Karpas-422 (cell line): ENCODE data around the gene SCAANT1. TPM values are rescaled to one million over a fixed set of nuclear protein-coding genes. Genes with fewer than 3 reads are reported as not detected.

Experiments
- DNase-seq: peaks from one replicate; pipeline ENCODE4 v3.0.0-alpha.2; 2015
- H2AFZ ChIP-seq: fragments of 200-600 bp; sonication (generic); 2 replicates; pipeline ENCODE4 v1.6.1; 2014; ENCODE audit warnings: antibody characterized with exemption, low read length, mixed read lengths
- H3K27ac ChIP-seq: fragments of 200-600 bp; sonication (generic); 2 replicates; pipeline ENCODE4 v1.5.1; 2014; ENCODE audit warnings: mild to moderate bottlenecking, low read length, moderate library complexity
- H3K27me3 ChIP-seq: fragments of 200-600 bp; sonication (generic); 2 replicates; pipeline ENCODE4 v1.6.1; 2014; ENCODE audit warnings: low read length, mixed read lengths
- H3K36me3 ChIP-seq: fragments of 200-600 bp; sonication (generic); 2 replicates; pipeline ENCODE4 v1.6.1; 2014; ENCODE audit warnings: low read length, mixed read lengths; ENCODE audit not compliant: insufficient read depth
- H3K4me1 ChIP-seq: fragments of 200-600 bp; sonication (generic); 2 replicates; pipeline ENCODE4 v1.6.1; 2014; ENCODE audit warnings: mild to moderate bottlenecking, low read length, mixed read lengths
- H3K4me2 ChIP-seq: fragments of 200-600 bp; sonication (generic); 2 replicates; pipeline ENCODE4 v1.6.1; 2014; ENCODE audit warnings: low read length, low read depth, mild to moderate bottlenecking; ENCODE audit not compliant: poor library complexity, severe bottlenecking
- H3K4me3 ChIP-seq: fragments of 200-600 bp; sonication (generic); 2 replicates; pipeline ENCODE4 v1.5.1; 2014; ENCODE audit warnings: mild to moderate bottlenecking, antibody characterized with exemption, low read length, mixed read lengths
- H3K79me2 ChIP-seq: fragments of 200-600 bp; sonication (generic); 2 replicates; pipeline ENCODE4 v1.6.1; 2014; ENCODE audit warnings: mild to moderate bottlenecking, low read length, mixed read lengths
- H3K9ac ChIP-seq: fragments of 200-600 bp; sonication (generic); 2 replicates; pipeline ENCODE4 v1.6.0; 2014; ENCODE audit warnings: low read length
- H3K9me2 ChIP-seq: fragments of 200-600 bp; sonication (generic), shearing (Covaris generic); replicated peaks from 2 replicates; pipeline ENCODE4 v1.6.0; 2014; ENCODE audit warnings: mild to moderate bottlenecking, low read length, moderate library complexity; ENCODE audit not compliant: insufficient read depth
- H3K9me3 ChIP-seq: fragments of 300-700, 200-600 bp; sonication (generic); 2 replicates; pipeline ENCODE4 v1.6.1; 2014; ENCODE audit warnings: low read length, mixed read lengths
- H4K20me1 ChIP-seq: fragments of 200-600 bp; sonication (generic); 2 replicates; pipeline ENCODE4 v1.6.1; 2014; ENCODE audit warnings: mild to moderate bottlenecking, antibody characterized with exemption, low read length, low read depth; ENCODE audit not compliant: insufficient read depth
- total RNA-seq: library from RNA; depleted of rRNA; stranded (reverse); fragments of >200 nt; shearing (Covaris generic); gene quantifications from 2 replicates; pipeline ENCODE4 v1.2.3, GENCODE V29; 2014; ENCODE audit warnings: low replicate concordance

The SCAANT1 gene
- total RNA-seq, 1 experiment from 2014 or later, result not detected

- no peak overlapping the region for H2AFZ ChIP-seq
- H3K79me2 ChIP-seq, result peaks cover 94% of the 10 kb centered on the region
- H3K36me3 ChIP-seq, result peaks cover 55% of the 10 kb centered on the region
- DNase-seq, result no peak
- no peaks in the 10 kb centered on the region for H3K9me3 ChIP-seq
- H3K27me3 ChIP-seq, result no peaks in the 10 kb centered on the region
- no peaks in the 10 kb centered on the region for H3K9me2 ChIP-seq
- no peaks in the 10 kb centered on the region for H4K20me1 ChIP-seq
- H3K4me2 ChIP-seq, result no peak overlapping the region
- peaks cover 54% of the 10 kb centered on the region for H3K4me1 ChIP-seq
- no peak overlapping the region for H3K9ac ChIP-seq
- H3K27ac ChIP-seq, result no peak overlapping the region
- H3K4me3 ChIP-seq, result no peak overlapping the region
Observed at GRCh38 chr3:63914312-63914711, 2.1 kb upstream of the SCAANT1 start.

- H3K9ac ChIP-seq, result peak overlapping the region; percentile 84
- H3K27ac ChIP-seq, result 0 out of 2 replicates have a peak overlapping the region, but pooled peaks have one; percentile 18
- H3K9me2 ChIP-seq, result no peaks in the 10 kb centered on the region
- peaks cover 46% of the 10 kb centered on the region for H3K36me3 ChIP-seq
- no peaks in the 10 kb centered on the region for H3K9me3 ChIP-seq
- DNase-seq, result peak; percentile 68
- no peaks in the 10 kb centered on the region for H3K27me3 ChIP-seq
- no peak overlapping the region for H2AFZ ChIP-seq
- H4K20me1 ChIP-seq, result no peaks in the 10 kb centered on the region
- H3K4me2 ChIP-seq, result peak overlapping the region; percentile 83
- peaks cover 53% of the 10 kb centered on the region for H3K4me1 ChIP-seq
- H3K79me2 ChIP-seq, result peaks cover 94% of the 10 kb centered on the region
- peak overlapping the region; percentile 83 for H3K4me3 ChIP-seq
Observed at GRCh38 chr3:63912768-63913588, 795 bp upstream of the SCAANT1 start.

GRCh38 chr3:63911509-63911872 lies 692 bp downstream of the SCAANT1 start:
- peaks cover 52% of the 10 kb centered on the region for H3K4me1 ChIP-seq
- H3K36me3 ChIP-seq, result peaks cover 39% of the 10 kb centered on the region
- peak overlapping the region; percentile 84 for H3K9ac ChIP-seq
- peak overlapping the region; percentile 83 for H3K4me3 ChIP-seq
- H3K9me3 ChIP-seq, result no peaks in the 10 kb centered on the region
- no peak overlapping the region; the same call in 1 of the 2 replicates for H2AFZ ChIP-seq
- no peaks in the 10 kb centered on the region for H3K27me3 ChIP-seq
- no peaks in the 10 kb centered on the region for H4K20me1 ChIP-seq
- H3K4me2 ChIP-seq, result peak overlapping the region; percentile 87
- H3K27ac ChIP-seq, result peak overlapping the region; percentile 66
- DNase-seq, result peak; percentile 85
- H3K9me2 ChIP-seq, result no peaks in the 10 kb centered on the region
- peaks cover 89% of the 10 kb centered on the region for H3K79me2 ChIP-seq

GRCh38 chr3:63910891-63911290 lies 1.3 kb downstream of the SCAANT1 start:
- Histone ChIP-seq H3K4me2 (peak overlapping the region; percentile 87), H3K4me3 (peak overlapping the region; percentile 83), H4K20me1 (no peaks in the 10 kb centered on the region), H3K9me3 (no peaks in the 10 kb centered on the region), H3K27me3 (no peaks in the 10 kb centered on the region), H3K9me2 (no peaks in the 10 kb centered on the region), H2AFZ (no peak overlapping the region), H3K79me2 (peaks cover 89% of the 10 kb centered on the region), H3K4me1 (peaks cover 51% of the 10 kb centered on the region), H3K36me3 (peaks cover 33% of the 10 kb centered on the region), H3K27ac (peak overlapping the region; percentile 66), H3K9ac (peak overlapping the region; percentile 84)
- peak; percentile 61 for DNase-seq

- Histone ChIP-seq H3K9ac (peak overlapping the region; percentile 84; the same call in 1 of the 2 replicates), H3K4me3 (0 out of 2 replicates have a peak overlapping the region, but pooled peaks have one; percentile 83), H2AFZ (no peak overlapping the region), H3K36me3 (peaks cover 24% of the 10 kb centered on the region), H3K27ac (peak overlapping the region; percentile 66), H4K20me1 (no peaks in the 10 kb centered on the region), H3K79me2 (peaks cover 86% of the 10 kb centered on the region), H3K4me2 (peak overlapping the region; percentile 87), H3K27me3 (no peaks in the 10 kb centered on the region), H3K9me3 (no peaks in the 10 kb centered on the region), H3K9me2 (no peaks in the 10 kb centered on the region), H3K4me1 (peaks cover 51% of the 10 kb centered on the region)
- no peak for DNase-seq
Observed at GRCh38 chr3:63910001-63910400, 2.2 kb downstream of the SCAANT1 start.

- no peak overlapping the region for H2AFZ ChIP-seq
- H3K27ac ChIP-seq, result peak overlapping the region; percentile 66; the same call in 1 of the 2 replicates
- H3K27me3 ChIP-seq, result no peaks in the 10 kb centered on the region
- no peak overlapping the region for H3K9ac ChIP-seq
- no peaks in the 10 kb centered on the region for H3K9me2 ChIP-seq
- peaks cover 85% of the 10 kb centered on the region for H3K79me2 ChIP-seq
- no peaks in the 10 kb centered on the region for H3K9me3 ChIP-seq
- H4K20me1 ChIP-seq, result no peaks in the 10 kb centered on the region
- H3K4me1 ChIP-seq, result peaks cover 51% of the 10 kb centered on the region
- no peak overlapping the region for H3K4me3 ChIP-seq
- no peak for DNase-seq
- H3K4me2 ChIP-seq, result peak overlapping the region; percentile 87
- H3K36me3 ChIP-seq, result peaks cover 18% of the 10 kb centered on the region; the same call in 1 of the 2 replicates
Observed at GRCh38 chr3:63909431-63909830, 2.8 kb downstream of the SCAANT1 start.

- H3K36me3 ChIP-seq, result peaks cover 12% of the 10 kb centered on the region; the same call in 1 of the 2 replicates
- no peak overlapping the region for H3K9ac ChIP-seq
- no peak overlapping the region for H3K4me3 ChIP-seq
- no peak for DNase-seq
- peaks cover 83% of the 10 kb centered on the region for H3K79me2 ChIP-seq
- H3K4me2 ChIP-seq, result no peak overlapping the region
- peaks cover 49% of the 10 kb centered on the region for H3K4me1 ChIP-seq
- no peaks in the 10 kb centered on the region for H3K9me3 ChIP-seq
- H2AFZ ChIP-seq, result no peak overlapping the region
- H3K27me3 ChIP-seq, result no peaks in the 10 kb centered on the region
- H3K9me2 ChIP-seq, result no peaks in the 10 kb centered on the region
- no peaks in the 10 kb centered on the region for H4K20me1 ChIP-seq
- H3K27ac ChIP-seq, result peak overlapping the region; percentile 66; the same call in 1 of the 2 replicates
Observed at GRCh38 chr3:63908776-63909175, 3.4 kb downstream of the SCAANT1 start.

GRCh38 chr3:63908081-63908736 lies 4.0 kb downstream of the SCAANT1 start:
- Histone ChIP-seq H3K9me3 (no peaks in the 10 kb centered on the region), H3K36me3 (peaks cover 6% of the 10 kb centered on the region; the same call in 1 of the 2 replicates), H2AFZ (no peak overlapping the region), H3K27ac (0 out of 2 replicates have a peak overlapping the region, but pooled peaks have one; percentile 21), H3K4me3 (no peak overlapping the region), H3K27me3 (no peaks in the 10 kb centered on the region), H3K4me1 (peaks cover 43% of the 10 kb centered on the region), H4K20me1 (no peaks in the 10 kb centered on the region), H3K4me2 (no peak overlapping the region), H3K9ac (no peak overlapping the region), H3K9me2 (no peaks in the 10 kb centered on the region), H3K79me2 (peaks cover 83% of the 10 kb centered on the region)
- DNase-seq, result no peak
